ENCODE results near the gene RPRD1B.

RPRD1B gene

GRCh38 chr20:38115205-38115604 lies 81.7 kb downstream of the RPRD1B start:
- Histone ChIP-seq H3K9ac (ENCODE audit: low read depth, low read length) (no peak overlapping the region), H3K4me3 (ENCODE audit: low read depth in 1 of 2, low read length in 2 of 2) (no peak overlapping the region), H4K20me1 (ENCODE audit: insufficient read depth, low read length) (no peaks in the 10 kb centered on the region), H3K27ac (ENCODE audit: low read length) (no peak overlapping the region), H3K79me2 (ENCODE audit: insufficient read depth, low read length) (no peaks in the 10 kb centered on the region), H2AFZ (ENCODE audit: low read depth, low read length) (no peak overlapping the region), H3K9me3 (ENCODE audit: insufficient read depth, low read length, severe bottlenecking) (no peaks in the 10 kb centered on the region), H3K27me3 (ENCODE audit: insufficient read depth, low read length, poor library complexity) (peaks cover 5% of the 10 kb centered on the region), H3K36me3 (ENCODE audit: insufficient read depth, low read length) (no peaks in the 10 kb centered on the region), H3K4me2 (ENCODE audit: insufficient read depth, low read length) (no peak overlapping the region), H3K4me1 (ENCODE audit: insufficient read depth, low read length) (no peaks in the 10 kb centered on the region)
- no peak for DNase-seq
- no peak for ATAC-seq (ENCODE audit: insufficient read depth, low read depth)
- TF ChIP-seq CTCF (IDR thresholded peaks at IDR 0.05; ENCODE audit: borderline replicate concordance, extremely low read depth, low read length, poor library complexity, severe bottlenecking) = no peak
- TF ChIP-seq EZH2 (IDR thresholded peaks at IDR 0.05; ENCODE audit: borderline replicate concordance, low read depth, low read length, severe bottlenecking) = no peak

- ATAC-seq (ENCODE audit: insufficient read depth, low read depth) (no peak), DNase-seq (no peak)
- Histone ChIP-seq H2AFZ (ENCODE audit: low read depth, low read length) (no peak overlapping the region), H3K9ac (ENCODE audit: low read depth, low read length) (no peak overlapping the region), H3K27me3 (ENCODE audit: insufficient read depth, low read length, poor library complexity) (peaks cover 5% of the 10 kb centered on the region), H3K4me2 (ENCODE audit: insufficient read depth, low read length) (no peak overlapping the region), H3K27ac (ENCODE audit: low read length) (no peak overlapping the region), H4K20me1 (ENCODE audit: insufficient read depth, low read length) (no peaks in the 10 kb centered on the region), H3K4me1 (ENCODE audit: insufficient read depth, low read length) (no peaks in the 10 kb centered on the region), H3K36me3 (ENCODE audit: insufficient read depth, low read length) (no peaks in the 10 kb centered on the region), H3K4me3 (ENCODE audit: low read depth in 1 of 2, low read length in 2 of 2) (no peak overlapping the region), H3K9me3 (ENCODE audit: insufficient read depth, low read length, severe bottlenecking) (no peaks in the 10 kb centered on the region), H3K79me2 (ENCODE audit: insufficient read depth, low read length) (no peaks in the 10 kb centered on the region)
- TF ChIP-seq EZH2 (IDR thresholded peaks at IDR 0.05; ENCODE audit: borderline replicate concordance, low read depth, low read length, severe bottlenecking) (no peak), CTCF (IDR thresholded peaks at IDR 0.05; ENCODE audit: borderline replicate concordance, extremely low read depth, low read length, poor library complexity, severe bottlenecking) (no peak)
Measured at GRCh38 chr20:38115896-38116295, 82.3 kb downstream of the RPRD1B start.

- ATAC-seq (ENCODE audit: insufficient read depth, low read depth) (no peak), DNase-seq (no peak)
- Histone ChIP-seq H3K9me3 (ENCODE audit: insufficient read depth, low read length, severe bottlenecking) (no peaks in the 10 kb centered on the region), H3K27ac (ENCODE audit: low read length) (no peak overlapping the region), H3K36me3 (ENCODE audit: insufficient read depth, low read length) (no peaks in the 10 kb centered on the region), H3K79me2 (ENCODE audit: insufficient read depth, low read length) (no peaks in the 10 kb centered on the region), H3K9ac (ENCODE audit: low read depth, low read length) (no peak overlapping the region), H4K20me1 (ENCODE audit: insufficient read depth, low read length) (no peaks in the 10 kb centered on the region), H3K4me2 (ENCODE audit: insufficient read depth, low read length) (no peak overlapping the region), H3K4me3 (ENCODE audit: low read depth in 1 of 2, low read length in 2 of 2) (no peak overlapping the region), H3K4me1 (ENCODE audit: insufficient read depth, low read length) (no peaks in the 10 kb centered on the region), H2AFZ (ENCODE audit: low read depth, low read length) (no peak overlapping the region), H3K27me3 (ENCODE audit: insufficient read depth, low read length, poor library complexity) (peaks cover 5% of the 10 kb centered on the region)
- no peak for TF ChIP-seq EZH2 (IDR thresholded peaks at IDR 0.05; ENCODE audit: borderline replicate concordance, low read depth, low read length, severe bottlenecking)
- TF ChIP-seq CTCF (IDR thresholded peaks at IDR 0.05; ENCODE audit: borderline replicate concordance, extremely low read depth, low read length, poor library complexity, severe bottlenecking) = no peak
Measured at GRCh38 chr20:38116409-38117165, 83.0 kb downstream of the RPRD1B start.

Measured in DND-41 (cell line).